Activated T-cell treated with anti-CD3 and anti-CD28 coated beads for 1 hour (primary cell): ENCODE measurements around the gene VASN.

Experiments
- DNase-seq: peaks from one replicate; pipeline ENCODE4 v3.0.0-alpha.2; 2020; ENCODE audit warnings: low read depth

The VASN gene

DNA sequence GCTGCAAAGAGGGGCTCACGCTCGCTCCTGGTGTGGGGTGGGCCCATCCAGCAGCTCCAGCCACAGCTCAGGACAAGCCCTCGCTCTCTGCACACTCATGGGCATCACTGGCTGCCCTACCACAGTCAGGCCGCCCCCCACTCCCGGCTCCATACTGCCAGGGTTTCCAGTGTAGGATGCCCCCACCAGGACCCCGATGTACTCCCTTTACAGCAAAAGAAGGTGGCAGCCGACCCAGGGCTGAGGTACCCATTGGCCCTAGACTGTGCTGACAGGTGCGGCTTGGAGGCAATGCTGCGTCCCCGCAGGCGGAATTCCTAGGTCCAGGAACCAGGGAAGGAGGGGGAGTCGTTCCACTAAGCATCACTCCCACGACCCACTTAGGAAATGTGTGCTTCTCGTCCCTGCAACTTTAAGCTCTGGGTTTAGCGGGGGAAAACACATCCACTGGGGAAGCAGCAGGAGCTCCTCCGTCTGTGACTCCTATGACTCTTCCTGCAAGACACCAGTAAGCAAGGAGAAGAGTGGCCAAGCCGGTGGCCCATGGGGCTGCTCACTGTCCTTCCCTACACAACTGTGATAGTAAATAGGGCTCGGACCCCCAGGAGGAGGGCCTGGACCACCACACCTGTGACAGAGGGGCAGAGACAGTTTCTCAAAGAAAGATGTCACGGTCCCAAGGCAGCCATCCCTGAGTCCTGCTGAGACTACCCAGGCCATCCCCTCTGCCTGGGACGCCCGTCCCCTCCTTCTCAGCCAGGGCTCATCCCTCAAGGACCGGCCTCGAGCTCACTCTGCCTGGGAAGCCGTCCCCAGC, 31.7 kb downstream of the VASN start:
- DNase-seq = no peak

GRCh38 chr16:4404247-4404966, 32.8 kb downstream of the VASN start:
- no peak for DNase-seq

GRCh38 chr16:4404967-4405696, 33.5 kb downstream of the VASN start:
- no peak for DNase-seq

DNA sequence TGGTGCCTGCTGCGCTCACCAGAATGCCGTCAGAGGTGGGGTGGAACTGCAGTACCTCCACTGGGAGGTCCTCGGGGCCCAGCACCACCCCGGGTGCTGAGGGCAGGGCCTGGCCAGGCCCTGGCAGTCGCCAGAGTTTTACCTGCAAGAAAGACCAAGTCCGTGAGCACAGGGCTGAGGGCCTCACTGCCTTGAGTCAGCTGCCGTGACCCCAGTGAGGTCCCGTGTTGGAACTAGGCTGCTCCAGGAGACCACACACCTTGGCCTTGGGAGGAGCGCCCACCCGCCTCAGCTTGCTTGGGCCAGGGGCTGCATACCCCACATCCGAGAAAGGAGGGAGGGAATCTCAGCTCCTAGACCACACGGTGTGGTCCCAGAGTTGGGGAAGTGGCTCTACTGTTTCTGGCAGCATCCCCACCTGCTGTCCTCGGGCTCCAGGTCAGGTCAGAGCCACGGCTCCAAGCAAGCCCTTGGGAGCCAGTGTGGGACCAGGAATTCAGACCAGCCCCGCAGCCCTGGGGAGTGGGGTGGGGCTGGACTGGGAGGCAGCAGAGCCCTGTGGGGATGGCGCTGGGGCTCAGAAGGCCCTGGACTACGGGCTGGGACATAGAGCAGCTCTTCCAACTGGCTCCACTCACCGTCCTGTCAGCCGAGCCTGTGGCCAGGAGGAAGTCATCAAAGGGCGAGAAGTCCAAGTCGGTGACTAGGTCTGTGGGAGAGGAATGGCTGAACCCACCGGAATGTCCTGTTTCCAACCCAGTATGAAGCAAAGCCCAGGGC, 36.1 kb downstream of the VASN start:
- DNase-seq = no peak

GRCh38 chr16:4408323-4408690, 36.7 kb downstream of the VASN start:
- DNase-seq = no peak

GRCh38 chr16:4409081-4409932, 37.7 kb downstream of the VASN start:
- DNase-seq = no peak

DNA sequence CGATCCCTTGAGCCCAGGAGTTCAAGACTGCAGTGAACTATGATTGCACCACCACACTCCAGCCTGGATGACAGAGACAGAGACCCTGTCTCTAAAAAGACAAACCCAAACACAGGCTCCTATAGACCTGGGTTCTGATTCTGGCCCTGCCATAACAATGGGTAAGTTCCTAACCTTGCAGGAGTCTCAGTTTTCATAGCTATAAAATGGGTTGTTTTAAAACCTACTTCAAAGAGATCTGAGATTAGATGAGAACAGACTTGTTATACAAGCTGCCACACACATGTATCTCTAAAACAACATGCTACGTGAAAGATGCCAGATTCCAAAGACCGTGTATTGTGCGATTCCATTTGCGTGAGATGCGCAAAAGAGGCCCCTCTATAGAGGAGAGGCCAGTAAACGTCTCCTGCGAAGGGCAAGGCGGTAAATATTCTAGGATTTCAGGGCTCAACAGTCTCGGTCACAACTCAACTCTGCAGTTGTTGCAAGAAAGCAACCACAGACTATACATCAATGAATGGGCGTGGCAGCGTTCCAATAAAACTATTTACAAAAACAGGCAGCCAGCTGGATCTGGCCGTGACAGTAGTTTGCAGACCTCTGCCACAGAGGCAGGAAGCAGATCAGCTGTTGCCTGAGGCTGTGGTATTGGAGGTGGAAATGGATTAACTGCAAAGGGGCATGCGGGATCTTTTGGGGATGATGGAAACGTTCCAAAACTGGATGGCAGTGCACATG, 38.9 kb downstream of the VASN start:
- DNase-seq = no peak

GRCh38 chr16:4411684-4412083, 40.0 kb downstream of the VASN start:
- no peak for DNase-seq

GRCh38 chr16:4412159-4412558, 40.5 kb downstream of the VASN start:
- DNase-seq = no peak

- DNase-seq = no peak
These were observed 41.2 kb downstream of the VASN start for GRCh38 chr16:4412854-4413253.

GRCh38 chr16:4414187-4414917, 42.7 kb downstream of the VASN start:
- peak; percentile 63 for DNase-seq

DNA sequence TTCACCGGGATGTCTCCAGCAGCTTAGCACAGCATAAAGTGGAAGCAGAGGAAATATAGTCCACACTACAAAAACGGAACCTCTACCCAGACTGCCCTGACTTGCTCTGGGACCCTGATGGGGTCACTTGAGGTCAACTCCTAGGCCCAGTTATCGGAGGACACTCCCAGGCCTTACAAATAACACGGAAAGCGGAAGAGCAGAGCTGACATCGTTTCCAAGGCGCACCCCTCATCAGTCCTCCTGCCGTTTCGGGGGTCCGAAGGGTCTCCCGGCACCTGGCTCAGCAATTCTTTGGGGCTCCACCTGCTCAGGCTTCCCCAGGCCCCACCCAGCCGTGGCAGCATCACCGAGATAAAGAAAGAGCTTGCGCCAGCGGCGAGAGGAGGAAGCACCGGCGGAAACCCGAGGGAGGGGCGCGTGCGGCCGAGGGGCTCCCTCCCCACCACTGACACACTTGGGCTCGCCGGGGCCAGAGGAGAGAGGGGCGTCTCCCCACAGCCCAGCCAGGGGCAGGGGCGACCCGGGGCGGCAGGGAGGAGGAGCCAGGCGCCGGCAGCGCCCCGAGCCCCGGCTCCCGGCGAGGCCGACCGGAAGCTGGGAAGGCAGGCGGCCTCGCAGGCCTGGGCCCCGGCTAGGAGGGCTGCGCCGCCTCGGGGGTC, 44.0 kb downstream of the VASN start:
- DNase-seq = peak; percentile 47

- peak; percentile 99 for DNase-seq
These were observed 44.8 kb downstream of the VASN start, which contains the start of gene CORO7 for GRCh38 chr16:4416200-4417032. Gene CORO7, minus strand, starts transcription at chr16:4416596. Its CDS starts 78 bp downstream, at chr16:4416518.

GRCh38 chr16:4419402-4419959, 47.8 kb downstream of the VASN start:
- DNase-seq = no peak

GRCh38 chr16:4420505-4421105, 49.0 kb downstream of the VASN start:
- no peak for DNase-seq

DNA sequence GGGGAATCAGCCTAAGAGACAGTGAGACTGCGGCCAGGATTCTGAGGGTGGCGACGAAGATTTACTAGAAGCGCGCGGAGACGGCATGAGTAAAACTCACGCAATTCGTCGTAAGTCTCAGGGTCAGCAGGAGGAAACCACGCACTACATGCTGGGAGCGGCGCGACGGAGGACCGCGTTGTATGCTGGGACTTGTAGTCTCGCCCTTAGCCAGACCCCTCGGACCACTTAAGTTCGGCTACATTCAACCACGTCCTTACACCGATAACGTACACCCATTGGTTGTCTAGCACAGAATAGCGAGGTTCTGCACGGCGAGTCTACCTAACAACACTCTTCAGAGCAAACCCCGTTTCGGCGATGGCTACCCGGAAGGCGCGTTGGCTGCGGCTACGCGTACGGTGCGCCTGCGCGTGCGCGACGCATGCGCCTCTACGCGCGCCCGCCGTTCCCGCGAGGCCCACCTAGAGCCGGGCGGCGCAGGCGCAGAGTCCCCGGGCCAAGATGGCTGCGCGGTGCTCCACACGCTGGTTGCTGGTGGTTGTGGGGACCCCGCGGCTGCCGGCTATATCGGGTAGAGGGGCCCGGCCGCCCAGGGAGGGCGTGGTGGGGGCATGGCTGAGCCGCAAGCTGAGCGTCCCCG, 53.9 kb downstream of the VASN start, which contains the start of gene DNAJA3:
DNAJA3 (plus strand) TSS at position 491 of the 643 bp plus-strand sequence; CDS start at position 505, 14 bp downstream.
- DNase-seq = peak; percentile 90
